Progenitor cell of endocrine pancreas (in vitro differentiated cells): ENCODE data around the gene CHCT1. TPM values are rescaled to one million over a fixed set of nuclear protein-coding genes. Genes with fewer than 3 reads are reported as not detected.

Experiments used
- DNase-seq: peaks from one replicate; pipeline ENCODE4 v3.0.0; 2021; ENCODE audit warnings: low spot score; ENCODE audit not compliant: unreplicated experiment
- H3K27ac Mint-ChIP-seq: 2 replicates; pipeline ENCODE4 v1.8.0; 2021; ENCODE audit warnings: mild to moderate bottlenecking, moderate library complexity, mixed read lengths
- H3K27me3 Mint-ChIP-seq: 2 replicates; pipeline ENCODE4 v1.8.0; 2021; ENCODE audit warnings: mixed read lengths
- H3K36me3 Mint-ChIP-seq: 2 replicates; pipeline ENCODE4 v1.8.0; 2022; ENCODE audit warnings: mixed read lengths; ENCODE audit not compliant: insufficient read depth
- H3K4me1 Mint-ChIP-seq: 2 replicates; pipeline ENCODE4 v1.8.0; 2021; ENCODE audit warnings: low read depth, mixed read lengths
- H3K4me3 Mint-ChIP-seq: 2 replicates; pipeline ENCODE4 v1.8.0; 2021; ENCODE audit warnings: low read depth, mild to moderate bottlenecking, moderate library complexity, mixed read lengths
- H3K9me3 Mint-ChIP-seq: 2 replicates; pipeline ENCODE4 v1.8.0; 2021; ENCODE audit warnings: low read depth, mixed read lengths
- total RNA-seq: library from RNA; stranded (reverse); gene quantifications from 2 replicates; pipeline ENCODE4 v1.2.1, GENCODE V29; 2021
- TF ChIP-seq, protein P1 (sequence below): fragments of 200-600 bp; sonication (generic); IDR thresholded peaks from one replicate; pipeline ENCODE4 v1.5.0; 2021; ENCODE audit warnings: antibody characterized with exemption, mild to moderate bottlenecking; ENCODE audit not compliant: unreplicated experiment

The CHCT1 gene
- total RNA-seq, 1 donor from 2014 or later = not detected

DNA sequence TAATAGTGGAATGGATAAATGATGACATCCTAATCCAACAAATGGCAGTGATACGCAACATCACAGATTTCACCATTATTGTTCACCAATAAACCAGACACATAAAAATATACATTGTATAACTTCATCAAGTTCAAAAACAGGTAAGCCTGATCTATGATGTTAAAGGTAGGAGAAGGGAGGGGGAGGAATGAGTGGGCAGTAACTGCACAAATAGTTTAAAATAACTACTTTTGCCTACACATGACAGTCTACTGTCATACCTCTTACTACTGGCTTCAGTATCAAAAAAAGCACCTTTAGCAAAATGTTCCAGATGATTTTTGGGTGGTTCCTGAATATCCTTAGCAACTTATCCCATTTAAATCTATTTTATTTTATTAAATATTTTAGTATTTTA, 28.8 kb downstream of the CHCT1 start:
- no peak for DNase-seq
- no peaks in the 10 kb centered on the region for H3K27me3 Mint-ChIP-seq
- no peak overlapping the region for H3K27ac Mint-ChIP-seq
- no peaks in the 10 kb centered on the region for H3K9me3 Mint-ChIP-seq
- H3K4me3 Mint-ChIP-seq = no peak overlapping the region
- TF ChIP-seq, protein P1, sequence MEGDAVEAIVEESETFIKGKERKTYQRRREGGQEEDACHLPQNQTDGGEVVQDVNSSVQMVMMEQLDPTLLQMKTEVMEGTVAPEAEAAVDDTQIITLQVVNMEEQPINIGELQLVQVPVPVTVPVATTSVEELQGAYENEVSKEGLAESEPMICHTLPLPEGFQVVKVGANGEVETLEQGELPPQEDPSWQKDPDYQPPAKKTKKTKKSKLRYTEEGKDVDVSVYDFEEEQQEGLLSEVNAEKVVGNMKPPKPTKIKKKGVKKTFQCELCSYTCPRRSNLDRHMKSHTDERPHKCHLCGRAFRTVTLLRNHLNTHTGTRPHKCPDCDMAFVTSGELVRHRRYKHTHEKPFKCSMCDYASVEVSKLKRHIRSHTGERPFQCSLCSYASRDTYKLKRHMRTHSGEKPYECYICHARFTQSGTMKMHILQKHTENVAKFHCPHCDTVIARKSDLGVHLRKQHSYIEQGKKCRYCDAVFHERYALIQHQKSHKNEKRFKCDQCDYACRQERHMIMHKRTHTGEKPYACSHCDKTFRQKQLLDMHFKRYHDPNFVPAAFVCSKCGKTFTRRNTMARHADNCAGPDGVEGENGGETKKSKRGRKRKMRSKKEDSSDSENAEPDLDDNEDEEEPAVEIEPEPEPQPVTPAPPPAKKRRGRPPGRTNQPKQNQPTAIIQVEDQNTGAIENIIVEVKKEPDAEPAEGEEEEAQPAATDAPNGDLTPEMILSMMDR = no peak
- H3K36me3 Mint-ChIP-seq = peaks cover 20% of the 10 kb centered on the region
- H3K4me1 Mint-ChIP-seq = no peaks in the 10 kb centered on the region

DNA sequence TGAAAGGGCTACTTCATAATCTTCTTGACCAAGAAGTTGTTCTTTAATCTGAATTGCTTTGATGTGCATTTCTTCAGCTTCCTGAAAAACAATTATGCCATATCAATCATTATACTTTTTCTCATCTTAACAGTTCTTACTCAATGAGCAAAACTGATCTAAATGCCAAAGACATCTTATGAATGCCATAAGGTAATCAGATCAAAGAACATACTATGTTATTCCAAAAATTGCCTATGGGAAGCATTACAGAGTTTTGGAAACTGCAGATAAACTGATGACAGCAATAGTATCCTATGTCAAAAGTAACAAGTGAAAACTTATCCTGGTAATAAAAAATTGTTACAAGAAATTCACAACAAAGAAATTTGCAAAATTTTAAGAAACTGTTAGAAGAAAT, 29.7 kb downstream of the CHCT1 start:
- peaks cover under 1% of the 10 kb centered on the region for H3K9me3 Mint-ChIP-seq
- H3K4me3 Mint-ChIP-seq = no peak overlapping the region
- TF ChIP-seq, protein P1 = no peak
- no peaks in the 10 kb centered on the region for H3K4me1 Mint-ChIP-seq
- H3K27ac Mint-ChIP-seq = no peak overlapping the region
- no peaks in the 10 kb centered on the region for H3K27me3 Mint-ChIP-seq
- DNase-seq = no peak
- peaks cover 23% of the 10 kb centered on the region for H3K36me3 Mint-ChIP-seq

DNA sequence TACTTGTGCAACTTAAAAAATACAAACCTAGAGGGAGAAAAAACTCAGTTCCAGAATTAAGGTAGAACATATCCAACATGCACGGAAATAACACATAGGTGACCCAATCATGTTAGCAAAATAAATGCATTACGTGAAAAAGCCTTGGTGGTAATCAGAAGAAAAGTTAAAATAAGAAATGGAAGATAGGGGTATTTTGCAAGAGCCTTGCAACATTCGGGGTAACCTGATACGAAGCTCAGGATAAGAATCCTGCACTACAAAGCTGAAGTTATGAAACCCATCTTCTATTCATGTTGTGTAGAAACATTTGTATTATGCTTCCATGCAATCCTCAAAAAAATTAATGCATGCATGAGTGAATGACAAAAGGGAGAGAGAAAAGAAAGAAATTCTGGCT, 33.1 kb downstream of the CHCT1 start:
- Mint-ChIP-seq H3K9me3 (peaks cover 7% of the 10 kb centered on the region), H3K36me3 (peaks cover 35% of the 10 kb centered on the region), H3K27ac (no peak overlapping the region), H3K4me1 (no peaks in the 10 kb centered on the region), H3K4me3 (no peak overlapping the region), H3K27me3 (no peaks in the 10 kb centered on the region)
- TF ChIP-seq, protein P1 = no peak
- no peak for DNase-seq

DNA sequence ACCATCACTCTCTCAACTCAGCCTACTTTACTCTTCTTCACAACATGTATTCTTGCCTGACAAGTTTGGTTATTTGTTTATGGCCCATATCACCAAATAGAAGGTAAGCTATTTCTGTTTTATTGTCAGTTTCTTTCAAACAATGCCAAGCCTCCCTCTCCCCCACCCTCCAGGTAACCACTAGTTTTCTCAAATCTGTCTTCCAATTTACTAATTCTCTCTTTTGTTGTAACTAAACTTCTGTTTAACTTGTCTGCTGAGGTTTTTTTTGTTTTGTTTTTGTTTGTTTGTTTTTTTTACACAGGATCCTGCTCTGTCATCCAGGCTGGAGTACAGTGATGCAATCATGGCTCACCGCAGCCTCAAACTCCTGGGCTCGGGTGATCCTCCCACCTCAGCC, 34.9 kb downstream of the CHCT1 start:
- no peaks in the 10 kb centered on the region for H3K27me3 Mint-ChIP-seq
- no peak overlapping the region for H3K4me3 Mint-ChIP-seq
- no peaks in the 10 kb centered on the region for H3K4me1 Mint-ChIP-seq
- H3K36me3 Mint-ChIP-seq = peaks cover 35% of the 10 kb centered on the region
- TF ChIP-seq, protein P1 = no peak
- no peak for DNase-seq
- H3K9me3 Mint-ChIP-seq = peaks cover 7% of the 10 kb centered on the region
- peak overlapping the region; percentile 73 for H3K27ac Mint-ChIP-seq

DNA sequence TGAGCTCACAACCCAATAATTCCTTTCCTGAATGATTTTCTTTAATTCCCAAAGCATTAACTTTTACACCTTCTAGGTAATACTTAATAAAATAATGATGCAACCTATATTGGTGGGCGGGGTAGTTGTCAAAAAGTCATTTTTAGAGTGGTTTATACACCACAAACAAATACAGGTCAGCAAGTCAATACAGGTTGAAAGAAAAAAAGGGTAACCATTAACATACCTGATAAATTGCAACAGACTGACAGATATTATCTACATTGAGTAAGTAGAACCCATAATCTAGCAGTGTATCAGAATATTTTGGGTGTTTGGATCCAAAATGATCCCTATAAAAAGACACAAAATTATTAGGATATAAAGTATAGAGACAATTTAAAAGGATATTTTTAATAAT, 39.3 kb downstream of the CHCT1 start:
- Mint-ChIP-seq H3K27me3 (no peaks in the 10 kb centered on the region), H3K4me3 (no peak overlapping the region), H3K36me3 (peaks cover 41% of the 10 kb centered on the region), H3K27ac (no peak overlapping the region), H3K4me1 (no peaks in the 10 kb centered on the region), H3K9me3 (peaks cover 7% of the 10 kb centered on the region)
- DNase-seq = no peak
- TF ChIP-seq, protein P1 = no peak
